ENCODE results near the gene OSBPL6.

DNA sequence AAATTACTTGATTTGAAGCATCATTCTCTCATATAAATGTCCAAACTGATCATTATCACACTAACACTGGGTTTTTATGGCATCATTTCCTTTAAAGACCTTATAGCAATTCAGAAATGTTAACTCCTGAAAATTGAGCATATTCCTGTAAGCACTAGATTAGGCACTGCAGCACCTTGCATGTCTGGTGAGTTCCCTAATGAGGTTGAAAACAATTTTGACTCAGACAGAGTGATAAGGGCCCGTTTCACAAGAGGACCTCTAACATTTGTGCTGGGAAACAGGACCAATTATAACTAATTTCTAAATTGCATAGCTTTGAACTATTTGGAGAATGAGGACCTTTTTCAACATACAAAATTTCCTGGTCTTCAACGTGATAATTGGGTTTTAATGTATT, 69.9 kb downstream of the OSBPL6 start:
- TF ChIP-seq CTCF (IDR thresholded peaks at IDR 0.05) (no peak), EZH2phosphoT487 (IDR thresholded peaks at IDR 0.05) (no peak), EZH2 (IDR thresholded peaks at IDR 0.05) (no peak)

Data from neural progenitor cell (in vitro differentiated cells).